Suppressor macrophage (primary cell): ENCODE measurements around the gene NLRP5.
"Not testable (repeated sequence)": the region's sequence is repeated elsewhere in the genome, so short reads cannot be mapped to it uniquely, and the experiment has no call there.

Experiments used
- DNase-seq, 4 experiments: peaks; one replicate each; pipeline ENCODE4 v3.0.0-alpha.2; 2020 to 2022
- total RNA-seq, 17 experiments: gene quantifications; one replicate each; lab custom pipeline; 2026; ENCODE audit warnings: mixed read lengths in 6 of 17, inconsistent platforms in 3 of 17; lab: John Stamatoyannopoulos, UW

Gene NLRP5
- 0 to 3.7 (median 0) reads per million in 17 experiments for total RNA-seq

GRCh38 chr19:55986487-55986886, at the start of gene NLRP5:
NLRP5 (plus strand) TSS chr19:55986775.
- DNase-seq, result no peak

- no peak for DNase-seq
Measured at GRCh38 chr19:55939206-55939605, 47.4 kb upstream of the NLRP5 start.

DNA sequence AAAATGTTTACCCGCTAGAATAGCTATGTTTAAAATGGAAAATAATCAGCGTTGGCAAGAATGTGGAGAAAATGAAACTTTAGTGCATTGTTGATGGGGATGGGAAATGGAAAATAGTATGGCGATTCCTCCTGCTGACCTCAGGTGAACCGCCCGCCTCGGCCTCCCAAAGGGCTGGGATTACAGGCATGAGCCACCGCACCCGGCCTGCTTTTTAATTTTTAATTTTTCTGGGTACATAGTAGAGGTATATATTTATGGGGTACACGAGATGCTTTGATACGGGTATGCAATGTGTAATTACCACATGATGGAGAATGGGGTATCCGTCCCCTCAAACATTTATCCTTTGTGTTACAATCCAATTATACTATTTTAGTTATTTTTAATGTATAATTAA, 46.3 kb upstream of the NLRP5 start:
- DNase-seq, result no peak

GRCh38 chr19:55947532-55947931, 39.0 kb upstream of the NLRP5 start, which contains the start of gene NLRP8:
NLRP8 (plus strand) TSS chr19:55947832.
- no peak for DNase-seq

- DNase-seq, result not testable (repeated sequence)
Measured at GRCh38 chr19:55950566-55950965, 36.0 kb upstream of the NLRP5 start.

DNA sequence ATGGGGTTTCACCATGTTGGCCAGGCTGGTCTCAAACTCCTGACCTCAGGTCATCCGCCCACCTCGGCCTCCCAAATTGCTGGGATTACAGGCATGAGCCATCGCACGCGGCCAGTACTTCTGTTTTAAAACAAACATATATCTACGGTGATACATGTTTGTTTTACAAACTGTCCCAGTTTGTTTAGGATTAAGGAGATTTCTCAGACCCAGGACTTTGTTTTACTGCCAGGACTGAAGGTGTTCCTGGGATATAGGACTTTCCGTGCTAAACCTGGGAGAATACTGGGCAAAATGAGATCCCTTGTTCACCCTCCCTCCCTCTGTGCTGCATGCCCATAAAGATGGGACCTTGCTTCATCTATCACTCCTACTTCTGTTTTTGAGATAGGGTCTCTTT, 30.1 kb upstream of the NLRP5 start:
- no peak for DNase-seq

DNA sequence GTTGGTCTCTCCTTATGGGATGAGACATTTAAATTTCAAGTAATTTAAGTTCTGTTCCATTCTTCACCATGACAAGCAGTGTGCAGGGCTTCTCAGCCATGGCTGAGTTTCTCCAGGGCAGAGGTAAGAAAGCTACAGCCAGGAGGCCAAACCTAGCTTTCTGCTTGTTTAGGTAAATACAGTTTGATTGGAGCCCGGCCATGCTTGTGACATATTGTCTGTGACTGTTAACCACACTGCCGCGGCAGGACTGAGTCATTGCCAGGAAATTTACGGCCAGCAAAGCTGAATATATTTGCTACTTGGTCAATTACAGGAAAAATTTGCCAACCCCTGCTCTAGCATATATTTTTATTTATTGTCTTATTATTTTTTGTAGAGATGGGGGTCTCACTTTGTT, 28.2 kb upstream of the NLRP5 start:
- DNase-seq, result no peak

- no peak for DNase-seq
Measured at GRCh38 chr19:55959996-55960675, 26.4 kb upstream of the NLRP5 start.

DNA sequence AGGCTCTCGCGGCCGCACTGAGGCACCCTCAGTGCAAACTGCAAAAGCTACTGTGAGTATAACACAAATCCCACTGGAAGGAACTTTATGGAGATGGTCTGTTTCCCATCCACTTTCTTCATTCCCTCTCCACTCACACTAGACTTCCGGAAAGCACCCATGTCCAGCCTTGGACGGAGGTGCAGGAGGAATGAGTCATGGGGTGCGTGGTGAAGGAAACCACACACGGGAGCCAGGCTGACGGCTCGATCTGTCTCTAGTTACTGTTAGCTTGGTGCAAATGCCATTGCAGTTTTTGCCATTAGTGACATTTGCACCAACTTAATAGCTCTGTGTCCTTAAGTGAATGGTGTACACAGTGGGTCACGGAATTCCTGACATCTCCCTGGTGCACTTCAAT, 24.4 kb upstream of the NLRP5 start:
- DNase-seq, result no peak

DNA sequence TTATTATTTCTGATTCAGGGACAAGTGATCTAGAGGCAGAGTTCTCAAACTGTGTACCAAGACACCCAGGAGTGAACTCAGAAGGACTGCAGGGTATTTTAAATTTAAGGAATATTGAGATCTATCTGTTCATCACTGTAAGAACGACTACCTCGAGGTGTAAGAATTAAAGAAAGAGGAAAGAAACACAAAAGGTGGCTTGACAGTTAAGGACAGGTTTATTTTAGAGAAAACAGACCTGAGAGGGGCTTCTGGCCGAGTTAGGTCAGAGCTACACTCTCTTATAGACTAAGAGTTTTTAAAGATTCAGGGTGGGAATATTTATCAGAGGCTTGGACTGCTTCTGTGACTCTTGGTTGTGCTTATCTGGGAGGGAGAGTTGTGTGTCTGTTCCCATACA, 12.6 kb upstream of the NLRP5 start:
- no peak for DNase-seq

DNA sequence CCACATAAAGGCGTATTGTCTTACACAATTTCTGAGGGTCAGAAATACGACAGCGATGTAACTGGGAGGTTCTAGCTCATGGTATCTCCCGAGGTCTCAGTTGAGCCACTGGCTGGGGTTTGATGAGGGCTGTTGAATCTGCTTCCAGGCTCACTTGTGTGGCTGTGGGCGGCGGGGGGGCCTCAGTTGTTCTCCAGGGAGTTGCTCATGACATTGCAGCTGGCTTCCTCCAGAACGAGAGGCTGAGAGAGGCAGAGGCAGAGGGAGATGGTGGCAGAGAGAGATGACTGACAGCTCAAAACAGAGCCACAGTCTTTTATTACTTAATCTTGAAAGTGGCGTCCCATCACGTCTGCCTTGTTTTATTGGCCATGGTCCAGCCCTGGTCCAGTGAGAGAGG, 6.2 kb upstream of the NLRP5 start:
- DNase-seq, result no peak

- no peak for DNase-seq
Measured at GRCh38 chr19:55985254-55985653, 1.3 kb upstream of the NLRP5 start.

DNA sequence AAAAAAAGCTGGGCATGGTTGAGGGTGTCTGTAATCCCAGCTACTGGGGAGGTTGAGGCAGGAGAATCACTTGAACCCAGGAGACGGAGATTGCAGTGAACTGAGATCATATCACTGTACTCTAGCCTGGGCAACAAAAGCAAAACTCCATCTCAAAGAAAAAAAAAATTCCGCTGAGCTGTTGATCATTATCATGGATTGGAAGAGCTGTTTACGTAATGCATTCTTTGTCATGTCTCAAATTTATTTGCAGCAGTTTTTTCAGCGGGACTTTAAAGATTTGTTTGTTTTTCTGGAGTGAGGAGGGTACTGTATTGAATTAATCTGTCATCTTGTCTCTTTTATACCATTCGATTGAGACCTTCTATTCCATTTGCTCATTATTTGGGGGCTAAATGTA, 4.3 kb downstream of the NLRP5 start:
- no peak for DNase-seq

- DNase-seq, result no peak
Measured at GRCh38 chr19:55993492-55993891, 6.9 kb downstream of the NLRP5 start.

GRCh38 chr19:56014765-56015164, 28.2 kb downstream of the NLRP5 start:
- no peak for DNase-seq

DNA sequence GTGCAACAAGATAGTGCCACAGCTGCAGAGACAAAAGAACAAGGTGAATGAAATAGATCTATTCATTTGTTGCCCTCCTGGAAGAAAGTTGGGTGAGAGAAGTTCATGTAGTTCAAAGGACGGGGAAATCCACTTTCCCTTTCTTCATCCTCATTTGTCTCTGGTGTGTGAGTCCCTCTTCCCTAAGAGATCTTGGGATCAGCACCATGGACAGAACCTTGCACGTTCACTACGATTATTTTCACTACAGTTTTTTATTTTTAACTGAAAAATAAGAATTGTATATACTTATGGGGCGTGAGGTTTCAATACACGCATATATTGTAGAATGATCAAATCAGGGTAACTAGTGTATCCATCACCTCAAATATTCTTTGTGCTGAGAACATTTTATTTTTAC, 29.2 kb downstream of the NLRP5 start:
- peak in 2 of 4 experiments; percentile 4 to 5 for DNase-seq

DNA sequence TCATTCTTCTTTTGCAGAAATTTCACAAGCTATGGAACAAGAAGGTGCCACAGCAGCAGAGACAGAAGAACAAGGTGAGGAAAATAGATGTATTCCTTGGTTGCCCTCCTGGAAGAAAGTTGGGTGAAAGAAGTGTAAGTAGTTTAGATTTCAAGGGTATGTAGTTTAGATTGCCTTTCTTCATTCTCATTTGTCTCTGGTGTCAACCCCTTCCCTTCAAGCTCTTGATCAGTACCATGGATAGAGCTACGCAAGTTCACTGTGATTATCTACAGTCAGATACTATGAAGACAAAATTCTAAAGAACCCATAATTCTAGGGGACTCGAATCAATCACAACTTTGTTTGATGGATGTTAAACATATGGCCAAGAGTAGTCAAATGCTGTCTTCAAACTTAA, 32.8 kb downstream of the NLRP5 start:
- not testable (repeated sequence) for DNase-seq

DNA sequence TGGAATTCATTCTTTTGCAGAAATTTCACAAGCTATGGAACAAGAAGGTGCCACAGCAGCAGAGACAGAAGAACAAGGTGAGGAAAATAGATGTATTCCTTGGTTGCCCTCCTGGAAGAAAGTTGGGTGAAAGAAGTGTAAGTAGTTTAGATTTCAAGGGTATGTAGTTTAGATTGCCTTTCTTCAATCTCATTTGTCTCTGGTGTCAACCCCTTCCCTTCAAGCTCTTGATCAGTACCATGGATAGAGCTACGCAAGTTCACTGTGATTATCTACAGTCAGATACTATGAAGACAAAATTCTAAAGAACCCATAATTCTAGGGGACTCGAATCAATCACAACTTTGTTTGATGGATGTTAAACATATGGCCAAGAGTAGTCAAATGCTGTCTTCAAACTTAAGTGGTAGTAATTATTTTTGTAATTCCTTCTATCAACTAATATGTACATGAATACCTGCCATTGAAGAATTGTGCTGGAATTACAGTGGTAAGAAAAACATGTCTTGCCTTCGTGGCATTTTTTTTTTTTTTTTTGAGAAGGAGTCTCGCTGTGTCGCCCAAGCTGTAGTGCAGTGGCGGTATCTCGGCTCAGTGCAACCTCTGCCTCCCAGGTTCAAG, 33.9 kb downstream of the NLRP5 start:
- not testable (repeated sequence) for DNase-seq

DNA sequence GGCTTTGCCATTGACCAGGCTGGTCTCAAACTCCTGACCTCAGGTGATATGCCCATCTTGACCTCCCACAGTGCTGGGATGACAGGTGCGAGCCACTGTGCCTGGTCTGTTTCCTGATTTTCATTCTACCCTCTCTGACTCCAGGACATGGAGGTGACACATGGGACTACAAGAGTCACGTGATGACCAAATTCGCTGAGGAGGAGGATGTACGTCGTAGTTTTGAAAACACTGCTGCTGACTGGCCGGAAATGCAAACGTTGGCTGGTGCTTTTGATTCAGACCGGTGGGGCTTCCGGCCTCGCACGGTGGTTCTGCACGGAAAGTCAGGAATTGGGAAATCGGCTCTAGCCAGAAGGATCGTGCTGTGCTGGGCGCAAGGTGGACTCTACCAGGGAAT, 40.2 kb downstream of the NLRP5 start:
- no peak for DNase-seq

DNA sequence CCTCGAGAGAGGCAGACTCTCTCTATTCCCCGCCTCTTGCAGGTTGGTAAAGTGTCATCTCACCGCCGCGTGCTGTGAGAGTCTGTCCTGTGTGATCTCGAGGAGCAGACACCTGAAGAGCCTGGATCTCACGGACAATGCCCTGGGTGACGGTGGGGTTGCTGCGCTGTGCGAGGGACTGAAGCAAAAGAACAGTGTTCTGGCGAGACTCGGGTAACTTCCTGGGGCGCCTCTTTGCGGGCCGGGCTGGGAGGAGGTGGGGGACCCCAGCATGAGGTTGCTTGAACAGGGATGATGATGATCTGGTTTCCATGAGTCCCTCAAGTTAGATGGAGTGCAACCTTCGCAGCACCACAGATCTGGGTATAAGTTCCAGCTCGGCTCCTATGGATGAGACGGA, 67.0 kb downstream of the NLRP5 start:
- DNase-seq, result no peak

DNA sequence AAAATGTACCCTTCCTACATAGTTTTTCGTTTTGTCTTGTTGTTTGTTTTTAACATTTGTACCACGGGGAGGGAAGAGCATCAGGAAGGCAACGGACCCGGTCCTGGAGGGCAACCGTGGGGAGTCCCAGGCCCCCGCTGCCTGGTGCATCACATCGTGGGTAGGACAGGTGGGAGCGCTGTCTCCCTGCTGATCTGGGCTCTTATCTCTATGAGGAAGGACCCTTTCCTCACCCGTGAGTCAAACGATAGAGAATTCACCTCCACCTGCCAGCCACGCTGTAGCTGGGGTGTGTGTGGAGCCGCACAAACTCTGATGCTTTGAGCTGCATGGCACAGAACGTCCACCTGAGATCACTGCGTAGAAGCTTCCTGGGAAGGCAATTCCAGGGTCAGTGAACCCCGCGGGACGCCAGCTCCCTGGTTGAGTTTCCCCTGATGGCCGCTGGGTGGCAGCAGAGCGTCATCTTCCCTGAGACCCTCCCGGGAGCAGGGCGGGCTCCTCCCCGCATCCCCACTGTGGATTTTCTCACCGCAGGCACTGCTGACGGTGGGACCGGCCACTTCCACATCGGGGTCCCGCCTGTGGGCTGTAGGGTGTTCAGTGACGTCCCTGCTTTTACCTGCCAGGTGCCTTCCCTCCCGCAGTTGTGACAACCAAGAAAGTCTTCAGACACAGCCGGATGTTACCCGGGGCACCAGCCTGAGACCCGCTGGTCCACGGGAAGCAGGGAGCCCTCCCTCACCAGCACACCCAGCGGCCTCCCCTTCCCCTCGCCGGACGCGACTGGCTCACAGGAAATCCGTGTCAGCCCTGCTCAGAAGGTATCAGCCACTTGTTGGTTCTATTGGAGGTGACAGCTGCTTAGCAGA, 79.8 kb downstream of the NLRP5 start:
- DNase-seq, result peak; percentile 58 to 78 (median 64)

GRCh38 chr19:56069642-56070041, 83.1 kb downstream of the NLRP5 start:
- no peak for DNase-seq

GRCh38 chr19:56071151-56071550, 84.6 kb downstream of the NLRP5 start:
- peak in 2 of 4 experiments; percentile 29 to 33 for DNase-seq
